ENCODE results near the gene NOL7. TPM values are rescaled to one million over a fixed set of nuclear protein-coding genes. Genes with fewer than 3 reads are reported as not detected.
A peak's percentile ranks its signal among the peaks of the same experiment; 100 is the strongest.

Gene NOL7
- total and polyA plus RNA-seq, 9 of the 15 experiments (the other 6 are each of a cell fraction or from before 2014, with no cell fraction given) = 19.4 to 235 (median 157) TPM

- TF ChIP-seq TFE3 (CRISPR knock-in tag; IDR thresholded peaks at IDR 0.05) = no peak
- peak; percentile 98 for TF ChIP-seq PHF20 (IDR thresholded peaks at IDR 0.05; ENCODE audit: partially characterized antibody)
- 0 out of 2 replicates have a peak, but pooled peaks have one; percentile 11 for TF ChIP-seq ZNF592 (IDR thresholded peaks at IDR 0.05)
- TF ChIP-seq CREB3L1 (IDR thresholded peaks at IDR 0.05; ENCODE audit: borderline replicate concordance, low read depth) = peak; percentile 95
- no peak for TF ChIP-seq ZNF778 (CRISPR knock-in tag; IDR thresholded peaks at IDR 0.05)
- TF ChIP-seq TSHZ1 (CRISPR knock-in tag; IDR thresholded peaks at IDR 0.05) = 0 out of 2 replicates have a peak, but pooled peaks have one; percentile 30
- TF ChIP-seq SIN3A (IDR thresholded peaks at IDR 0.05; ENCODE audit: borderline replicate concordance in 2 of 2, control insufficient read depth in 1 of 2, low read depth in 2 of 2, low read length in 2 of 2) = peak; percentile 82 to 97
- TF ChIP-seq HNRNPLL (IDR thresholded peaks at IDR 0.05; ENCODE audit: low read depth, low read length, poor library complexity, severe bottlenecking) = peak; percentile 80
- TF ChIP-seq COPS2 (conservative IDR thresholded peaks at IDR 0.05) = no peak
Observed at GRCh38 chr6:13614926-13615791, at the start of gene NOL7 (continued).
